NCI-H2107 treated with DMSO at 0.1 percent for 48 hours (cell line): ENCODE measurements around the gene MEGF11.
A peak's percentile ranks its signal among the peaks of the same experiment; 100 is the strongest.

Experiments used
- DNase-seq: peaks from one replicate; lab custom pipeline; 2025; ENCODE audit not compliant: unreplicated experiment; lab: John Stamatoyannopoulos, UW

MEGF11 gene

GRCh38 chr15:66070220-66070934 is 183.2 kb downstream of the MEGF11 start:
- DNase-seq: no peak

- no peak for DNase-seq
These were observed 183.8 kb downstream of the MEGF11 start for GRCh38 chr15:66069751-66070150.

GRCh38 chr15:66068801-66069200 is 184.7 kb downstream of the MEGF11 start:
- no peak for DNase-seq

- DNase-seq: no peak
These were observed 185.9 kb downstream of the MEGF11 start for GRCh38 chr15:66067687-66068086.

GRCh38 chr15:66066481-66066880 is 187.1 kb downstream of the MEGF11 start:
- DNase-seq: no peak

- DNase-seq: no peak
These were observed 187.5 kb downstream of the MEGF11 start for GRCh38 chr15:66066005-66066404.

- no peak for DNase-seq
These were observed 188.2 kb downstream of the MEGF11 start for GRCh38 chr15:66065325-66065724.

GRCh38 chr15:66063147-66063546 is 190.4 kb downstream of the MEGF11 start:
- peak; percentile 56 for DNase-seq

GRCh38 chr15:66057089-66057488 is 196.5 kb downstream of the MEGF11 start:
- DNase-seq: no peak

GRCh38 chr15:66053991-66054390 is 199.6 kb downstream of the MEGF11 start:
- DNase-seq: no peak

GRCh38 chr15:66051833-66052232 is 201.7 kb downstream of the MEGF11 start:
- DNase-seq: no peak

- DNase-seq: no peak
These were observed 203.3 kb downstream of the MEGF11 start for GRCh38 chr15:66050264-66050663.

- DNase-seq: no peak
These were observed 204.2 kb downstream of the MEGF11 start for GRCh38 chr15:66049353-66049752.

GRCh38 chr15:66047321-66048024 is 206.1 kb downstream of the MEGF11 start:
- DNase-seq: peak; percentile 96

GRCh38 chr15:66046751-66047150 is 206.8 kb downstream of the MEGF11 start:
- DNase-seq: peak; percentile 35

GRCh38 chr15:66046326-66046725 is 207.2 kb downstream of the MEGF11 start:
- no peak for DNase-seq

GRCh38 chr15:66045542-66045941 is 208.0 kb downstream of the MEGF11 start:
- no peak for DNase-seq

GRCh38 chr15:66044837-66045236 is 208.7 kb downstream of the MEGF11 start:
- DNase-seq: no peak

GRCh38 chr15:66043264-66043663 is 210.3 kb downstream of the MEGF11 start:
- DNase-seq: no peak

GRCh38 chr15:66042624-66043023 is 210.9 kb downstream of the MEGF11 start:
- DNase-seq: no peak

- no peak for DNase-seq
These were observed 212.3 kb downstream of the MEGF11 start for GRCh38 chr15:66041276-66041675.

GRCh38 chr15:66040211-66040892 is 213.2 kb downstream of the MEGF11 start:
- DNase-seq: no peak
